Mesenchymal stem cell (in vitro differentiated cells and primary cell): Measurements from ENCODE around the gene ELFN1.

Source experiments
- DNase-seq: peaks from one replicate; pipeline ENCODE4 v3.0.0-alpha.2; 2013
- H2AFZ ChIP-seq: one replicate; pipeline ENCODE4 v1.6.1; 2013; ENCODE audit warnings: low read depth, mild to moderate bottlenecking, control low read depth, inconsistent platforms, low read length, moderate library complexity
- H2AK5ac ChIP-seq: 2 replicates; pipeline ENCODE4 v1.6.1; 2013; ENCODE audit warnings: low read length, moderate library complexity, mild to moderate bottlenecking, inconsistent platforms; ENCODE audit not compliant: severe bottlenecking
- H2BK120ac ChIP-seq: one replicate; pipeline ENCODE4 v1.6.1; 2013; ENCODE audit warnings: low read depth, mild to moderate bottlenecking, inconsistent platforms, low read length, moderate library complexity
- H2BK12ac ChIP-seq, 2 experiments: one replicate each; pipeline ENCODE4 v1.6.1; 2013; ENCODE audit warnings: inconsistent platforms in 2 of 2, low read length in 2 of 2, mild to moderate bottlenecking in 2 of 2, moderate library complexity in 2 of 2, control low read depth in 1 of 2
- H2BK15ac ChIP-seq: one replicate; pipeline ENCODE4 v1.6.1; 2013; ENCODE audit warnings: mild to moderate bottlenecking, low read depth, inconsistent platforms; ENCODE audit not compliant: poor library complexity, severe bottlenecking
- H2BK5ac ChIP-seq: 2 replicates; pipeline ENCODE4 v1.6.1; 2013; ENCODE audit warnings: low read depth, mild to moderate bottlenecking, low read length, control low read depth, inconsistent platforms; ENCODE audit not compliant: poor library complexity, severe bottlenecking
- H3K14ac ChIP-seq, 2 experiments: one replicate each; pipeline ENCODE4 v1.6.1; 2013; ENCODE audit warnings: inconsistent platforms in 2 of 2, low read length in 2 of 2, control low read depth in 1 of 2, mild to moderate bottlenecking in 1 of 2, moderate library complexity in 1 of 2
- H3K18ac ChIP-seq, 2 experiments: one replicate each; pipeline ENCODE4 v1.6.1; 2013; ENCODE audit warnings: inconsistent platforms in 2 of 2, low read length in 2 of 2, control low read depth in 1 of 2, low read depth in 1 of 2, mild to moderate bottlenecking in 1 of 2
- H3K23ac ChIP-seq, 2 experiments: one replicate each; pipeline ENCODE4 v1.6.1; 2013; ENCODE audit warnings: inconsistent platforms in 2 of 2, low read length in 2 of 2, mild to moderate bottlenecking in 2 of 2, moderate library complexity in 2 of 2, control low read depth in 1 of 2
- H3K27ac ChIP-seq: 2 replicates; pipeline ENCODE4 v1.5.1; 2013; ENCODE audit warnings: mild to moderate bottlenecking, moderate library complexity, low read length, control low read depth, inconsistent platforms; ENCODE audit not compliant: poor library complexity, severe bottlenecking
- H3K27me3 ChIP-seq, 2 experiments: 2 replicates each; pipeline versions ENCODE4 v1.6.1 to v1.7.0; 2013; ENCODE audit warnings: low read length in 2 of 2, mild to moderate bottlenecking in 2 of 2, moderate library complexity in 2 of 2, control low read depth in 1 of 2, inconsistent platforms in 1 of 2; ENCODE audit not compliant: control insufficient read depth in 1 of 2, insufficient read depth in 1 of 2
- H3K36me3 ChIP-seq, 2 experiments: 2 replicates each; pipeline versions ENCODE4 v1.6.1 to v1.7.0; 2013; ENCODE audit warnings: low read length in 2 of 2, control low read depth in 1 of 2, inconsistent platforms in 1 of 2, low read depth in 1 of 2, mild to moderate bottlenecking in 1 of 2; ENCODE audit not compliant: insufficient read depth in 2 of 2, control insufficient read depth in 1 of 2
- H3K4ac ChIP-seq, 2 experiments: one replicate each; pipeline ENCODE4 v1.6.1; 2013; ENCODE audit warnings: inconsistent platforms in 2 of 2, low read length in 2 of 2, mild to moderate bottlenecking in 2 of 2, moderate library complexity in 2 of 2, control low read depth in 1 of 2, low read depth in 1 of 2
- H3K4me1 ChIP-seq: 2 replicates; pipeline ENCODE4 v1.6.1; 2013; ENCODE audit warnings: low read depth, low read length, control low read depth; ENCODE audit not compliant: control insufficient read depth, insufficient read depth
- H3K4me2 ChIP-seq: 2 replicates; pipeline ENCODE4 v1.6.1; 2013; ENCODE audit warnings: low read length, mild to moderate bottlenecking, inconsistent platforms; ENCODE audit not compliant: poor library complexity, severe bottlenecking
- H3K4me3 ChIP-seq, 2 experiments: 2 replicates each; pipeline versions ENCODE4 v1.5.1 to v1.7.0; 2013; ENCODE audit warnings: low read length in 2 of 2, mild to moderate bottlenecking in 2 of 2, control low read depth in 1 of 2, low read depth in 1 of 2; ENCODE audit not compliant: insufficient read depth in 1 of 2
- H3K79me1 ChIP-seq: replicated peaks from 2 replicates; pipeline ENCODE4 v1.6.1; 2013; ENCODE audit warnings: mild to moderate bottlenecking, control low read depth, low read length, inconsistent platforms; ENCODE audit not compliant: poor library complexity, severe bottlenecking
- H3K9ac ChIP-seq: 2 replicates; pipeline ENCODE4 v1.7.0; 2013; ENCODE audit warnings: mild to moderate bottlenecking, low read length, moderate library complexity
- H3K9me3 ChIP-seq: 2 replicates; pipeline ENCODE4 v1.7.0; 2013; ENCODE audit warnings: mild to moderate bottlenecking, low read length; ENCODE audit not compliant: control insufficient read depth
- H4K8ac ChIP-seq: one replicate; pipeline ENCODE4 v1.6.1; 2013; ENCODE audit warnings: inconsistent platforms, mild to moderate bottlenecking, low read length, moderate library complexity
- H4K91ac ChIP-seq: one replicate; pipeline ENCODE4 v1.6.1; 2013; ENCODE audit warnings: mild to moderate bottlenecking, low read length, inconsistent platforms
- WGBS: methylation state at CpG from one replicate; pipeline ENCODE4 v1.1.7; 2013; ENCODE audit warnings: mixed read lengths; 5-methylcytosine and 5-hydroxymethylcytosine counted together

The ELFN1 gene

GRCh38 chr7:1678571-1679325 lies 8.7 kb downstream of the ELFN1 start:
- Histone ChIP-seq H3K18ac (no peak overlapping the region), H3K4ac (no peak overlapping the region), H3K4me3 (no peak overlapping the region), H2BK12ac (no peak overlapping the region), H3K4me1 (no peaks in the 10 kb centered on the region), H2BK5ac (no peak overlapping the region), H3K27ac (no peak overlapping the region), H3K79me1 (no peaks in the 10 kb centered on the region), H3K27me3 (peaks cover 46 to 63% of the 10 kb centered on the region in 2 experiments), H2BK15ac (no peak overlapping the region), H2AK5ac (no peak overlapping the region), H2BK120ac (no peak overlapping the region), H4K8ac (no peak overlapping the region), H4K91ac (no peak overlapping the region), H2AFZ (no peak overlapping the region), H3K36me3 (no peaks in the 10 kb centered on the region), H3K9me3 (peaks cover 18% of the 10 kb centered on the region), H3K23ac (no peak overlapping the region), H3K9ac (no peak overlapping the region), H3K4me2 (no peak overlapping the region), H3K14ac (no peak overlapping the region)
- 91% methylated on average over 29 of the region's 30 CpGs for WGBS
- DNase-seq = no peak

GRCh38 chr7:1679326-1679965 lies 9.4 kb downstream of the ELFN1 start:
- Histone ChIP-seq H4K91ac (no peak overlapping the region), H2AFZ (no peak overlapping the region), H2BK5ac (no peak overlapping the region), H3K14ac (no peak overlapping the region), H2BK12ac (no peak overlapping the region), H2BK15ac (no peak overlapping the region), H3K79me1 (no peaks in the 10 kb centered on the region), H3K18ac (no peak overlapping the region), H3K4me2 (no peak overlapping the region), H3K4me3 (no peak overlapping the region), H3K4ac (no peak overlapping the region), H3K4me1 (no peaks in the 10 kb centered on the region), H3K23ac (no peak overlapping the region), H3K27me3 (peaks cover 40 to 56% of the 10 kb centered on the region in 2 experiments), H3K36me3 (no peaks in the 10 kb centered on the region), H3K9me3 (peaks cover 24% of the 10 kb centered on the region), H2AK5ac (no peak overlapping the region), H3K9ac (no peak overlapping the region), H2BK120ac (no peak overlapping the region), H4K8ac (no peak overlapping the region), H3K27ac (no peak overlapping the region)
- DNase-seq = no peak
- WGBS = 87% methylated on average over 15 of the region's 15 CpGs

GRCh38 chr7:1679966-1680730 lies 10.1 kb downstream of the ELFN1 start:
- no peak overlapping the region for H3K9ac ChIP-seq
- 90% methylated on average over 22 of the region's 22 CpGs for WGBS
- no peak overlapping the region for H2AFZ ChIP-seq

GRCh38 chr7:1681581-1681980 lies 11.5 kb downstream of the ELFN1 start:
- Histone ChIP-seq H2BK5ac (no peak overlapping the region), H3K18ac (no peak overlapping the region), H4K91ac (no peak overlapping the region), H3K79me1 (no peaks in the 10 kb centered on the region), H4K8ac (no peak overlapping the region), H3K36me3 (no peaks in the 10 kb centered on the region), H2BK12ac (no peak overlapping the region), H3K4me2 (peak overlapping the region; percentile 14), H3K23ac (no peak overlapping the region), H3K4me3 (no peak overlapping the region), H2AK5ac (no peak overlapping the region), H3K4me1 (no peaks in the 10 kb centered on the region), H3K27ac (no peak overlapping the region), H2BK15ac (no peak overlapping the region), H2BK120ac (no peak overlapping the region), H2AFZ (no peak overlapping the region), H3K14ac (no peak overlapping the region), H3K9ac (no peak overlapping the region), H3K4ac (no peak overlapping the region), H3K9me3 (peaks cover 35% of the 10 kb centered on the region), H3K27me3 (peaks cover 20 to 35% of the 10 kb centered on the region in 2 experiments)
- WGBS = 91% methylated on average over 7 of the region's 9 CpGs
- DNase-seq = no peak

More at GRCh38 chr7:1679966-1680730, 10.1 kb downstream of the ELFN1 start:
- Histone ChIP-seq H3K4me3 (no peak overlapping the region), H2BK5ac (no peak overlapping the region), H3K9me3 (peaks cover 31% of the 10 kb centered on the region), H3K4me2 (no peak overlapping the region), H3K36me3 (no peaks in the 10 kb centered on the region), H2BK15ac (no peak overlapping the region), H3K27ac (no peak overlapping the region), H3K79me1 (no peaks in the 10 kb centered on the region), H4K8ac (no peak overlapping the region), H2AK5ac (no peak overlapping the region), H3K27me3 (peaks cover 32 to 49% of the 10 kb centered on the region in 2 experiments), H4K91ac (no peak overlapping the region), H3K23ac (no peak overlapping the region), H3K14ac (no peak overlapping the region), H2BK120ac (no peak overlapping the region), H2BK12ac (no peak overlapping the region), H3K4ac (no peak overlapping the region), H3K4me1 (no peaks in the 10 kb centered on the region), H3K18ac (no peak overlapping the region)
- no peak for DNase-seq
